HG02610 (cell line): ENCODE data around the gene TNFRSF8.

Experiments used
- ATAC-seq: cut with Tn5 transposase; IDR thresholded peaks from one replicate; pipeline ENCODE4 v1.9.1; 2021; ENCODE audit warnings: mild to moderate bottlenecking, moderate library complexity; ENCODE audit not compliant: unreplicated experiment

Gene TNFRSF8

DNA sequence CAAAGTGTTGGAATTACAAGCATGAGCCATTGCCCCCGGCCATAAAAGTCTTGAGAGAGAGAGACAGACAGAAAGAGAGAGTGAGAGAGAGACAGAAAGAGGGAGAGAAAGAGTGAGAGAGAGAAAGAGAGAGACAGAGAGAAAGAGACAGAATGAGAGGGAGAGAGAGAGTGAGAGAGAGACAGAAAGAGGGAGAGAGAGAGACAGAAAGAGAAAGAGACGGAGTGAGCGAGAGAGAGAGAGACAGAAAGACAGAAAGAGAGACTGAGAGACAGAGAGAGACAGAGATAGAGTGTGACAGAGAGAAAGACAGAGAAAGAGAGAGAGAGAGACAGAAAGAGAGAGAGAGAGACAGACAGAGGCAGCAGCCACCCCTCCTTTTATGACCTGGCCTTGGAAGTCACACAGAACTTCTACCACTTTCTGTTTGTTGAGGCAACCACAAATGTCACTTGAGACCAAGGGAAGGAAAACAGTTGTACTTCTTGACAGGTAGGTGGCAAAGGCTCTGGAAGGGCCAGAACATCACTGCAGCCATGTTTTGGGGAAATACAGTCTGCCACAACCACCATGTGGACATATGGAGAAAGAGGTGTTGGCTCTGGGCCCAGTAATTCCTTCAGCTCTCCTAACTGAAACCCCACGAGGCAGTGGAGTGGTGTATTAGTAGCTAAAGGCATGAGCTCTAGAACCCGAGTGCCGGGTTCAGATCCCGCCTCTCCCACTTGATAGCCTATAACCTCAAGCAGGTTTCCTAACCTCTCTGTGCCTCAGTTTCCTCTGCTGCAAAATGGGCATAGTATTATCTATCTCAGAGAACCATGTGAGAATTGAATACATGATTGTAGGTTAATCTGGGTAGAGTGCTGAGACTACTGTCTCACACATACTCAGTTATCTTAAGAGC is 50.6 kb downstream of the TNFRSF8 start:
- no peak for ATAC-seq

GRCh38 chr1:12114340-12114683 is 51.2 kb downstream of the TNFRSF8 start:
- ATAC-seq, result no peak

- no peak for ATAC-seq
These were observed 51.8 kb downstream of the TNFRSF8 start for GRCh38 chr1:12114916-12115315.

- no peak for ATAC-seq
These were observed 58.3 kb downstream of the TNFRSF8 start for GRCh38 chr1:12121212-12122003.

- no peak for ATAC-seq
These were observed 60.1 kb downstream of the TNFRSF8 start for GRCh38 chr1:12123172-12123571.

DNA sequence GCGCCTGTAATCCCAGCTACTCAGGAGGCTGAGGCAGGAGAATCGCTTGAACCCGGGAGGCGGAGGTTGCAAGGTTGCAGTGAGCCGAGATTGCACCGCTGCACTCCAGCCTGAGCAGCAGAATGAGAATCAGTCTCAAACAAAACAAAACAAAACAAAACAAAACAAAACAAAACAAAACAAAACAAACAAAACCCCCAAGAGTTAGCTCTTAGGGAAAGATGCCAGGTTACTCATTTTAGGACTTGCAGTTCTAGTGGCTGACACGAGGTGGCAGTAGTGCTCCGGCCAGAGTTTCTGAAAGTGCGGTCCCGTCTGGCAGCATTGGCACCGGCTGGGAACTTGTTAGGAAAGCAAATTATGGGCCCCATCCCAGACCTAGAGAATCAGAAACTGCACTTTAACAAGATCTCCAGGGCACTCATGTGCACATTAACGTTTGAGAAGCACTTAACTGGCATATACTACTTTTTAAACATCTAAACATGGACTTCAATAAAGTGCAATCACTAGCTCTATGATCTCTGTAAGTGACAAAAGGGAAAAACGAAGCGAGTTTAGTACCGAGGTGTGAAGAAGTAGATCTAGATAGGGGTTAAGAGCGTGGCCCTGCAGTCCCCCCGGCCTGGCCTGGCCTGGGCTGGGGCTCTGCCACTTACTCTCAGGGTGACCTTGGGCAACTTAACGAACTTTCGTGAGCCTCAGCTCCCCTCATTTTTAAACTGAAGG is 61.8 kb downstream of the TNFRSF8 start:
- ATAC-seq, result no peak

DNA sequence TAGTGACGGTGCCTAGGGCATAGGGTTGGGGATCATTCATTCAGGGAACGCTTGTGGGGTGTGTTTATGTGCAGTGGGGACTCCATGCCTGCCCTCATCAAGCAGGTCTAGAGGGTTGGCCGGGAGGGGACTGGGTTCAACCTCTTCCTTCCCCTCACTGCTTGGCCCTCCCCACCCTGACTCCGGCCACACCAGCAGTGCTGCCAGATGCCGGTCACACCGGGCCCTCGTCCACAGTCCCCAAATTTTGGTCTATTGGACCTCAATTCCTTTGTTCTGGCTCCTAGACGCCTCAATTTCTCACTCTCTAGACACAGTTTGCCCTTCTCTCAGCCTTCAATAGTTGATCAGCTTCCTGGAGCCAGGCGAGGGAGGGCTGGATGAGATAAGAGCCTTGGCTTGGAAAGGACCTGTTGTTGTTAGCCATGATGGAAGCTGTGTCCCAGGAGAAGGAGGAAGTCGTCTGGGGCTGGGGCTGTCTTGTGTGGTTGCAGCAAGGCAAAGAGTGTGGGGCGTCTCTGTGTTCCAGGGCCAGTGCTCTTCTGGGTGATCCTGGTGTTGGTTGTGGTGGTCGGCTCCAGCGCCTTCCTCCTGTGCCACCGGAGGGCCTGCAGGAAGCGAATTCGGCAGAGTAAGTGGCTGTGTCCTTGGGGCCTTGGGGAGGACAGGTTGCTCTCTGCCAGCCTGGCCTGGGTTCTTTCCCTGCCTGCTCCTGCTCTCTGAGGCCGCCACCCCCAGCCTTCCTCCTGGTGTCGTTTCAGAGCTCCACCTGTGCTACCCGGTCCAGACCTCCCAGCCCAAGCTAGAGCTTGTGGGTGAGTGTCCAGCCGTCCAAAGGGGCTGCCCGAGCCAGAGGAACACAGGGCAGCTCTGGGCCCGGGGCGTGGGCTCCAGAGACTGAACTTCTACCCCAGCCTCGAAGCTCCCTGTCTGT is 62.6 kb downstream of the TNFRSF8 start:
- no peak for ATAC-seq

DNA sequence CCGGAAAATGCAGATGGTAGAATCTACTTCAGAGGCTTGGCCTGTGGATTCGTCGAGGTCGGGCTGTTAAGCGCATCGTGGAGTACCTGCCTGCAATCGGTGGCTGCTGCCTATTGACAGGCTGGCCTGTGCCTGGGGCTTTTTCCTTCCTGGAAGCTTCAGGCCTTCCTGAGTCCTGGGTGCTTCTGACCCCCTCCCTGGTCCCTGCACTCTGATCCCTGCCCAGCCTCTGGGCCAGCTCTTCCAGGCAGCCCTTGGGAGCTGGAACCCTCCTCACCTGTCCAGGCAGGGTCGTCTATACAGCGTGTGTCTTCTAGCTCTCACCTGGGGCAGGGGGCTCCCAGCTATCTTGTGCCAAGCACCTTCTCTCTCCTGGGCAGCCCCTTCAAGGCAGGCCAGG is 63.7 kb downstream of the TNFRSF8 start:
- no peak for ATAC-seq

DNA sequence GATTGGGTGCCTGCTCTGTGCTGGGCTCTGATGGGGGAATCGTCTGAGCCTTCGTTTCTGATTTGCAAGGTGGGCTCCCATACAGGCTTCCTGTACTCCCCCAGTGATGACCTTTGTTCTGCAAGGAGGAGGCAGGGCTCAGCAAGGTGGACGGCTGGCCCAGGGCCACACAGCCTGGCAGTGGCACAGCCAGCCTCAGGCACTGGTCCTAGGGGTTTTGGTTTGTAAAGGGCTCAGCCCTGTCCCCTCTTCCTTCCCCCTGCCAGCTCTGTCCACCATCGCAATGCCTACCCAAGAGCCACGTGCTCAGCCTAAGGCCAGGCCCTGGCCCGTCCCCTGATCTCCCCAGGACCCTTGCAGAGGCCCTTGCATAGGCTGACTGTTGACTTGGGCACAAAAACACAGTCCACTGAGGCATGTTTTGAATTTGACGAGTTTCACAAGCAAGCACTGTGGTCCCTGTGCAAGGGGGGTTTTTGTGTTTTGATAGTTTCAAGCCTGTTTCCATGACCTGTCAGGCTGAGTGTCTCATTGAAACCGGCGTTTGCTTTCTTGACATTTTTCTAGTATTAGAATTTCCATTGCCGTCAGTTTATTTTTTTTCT is 64.2 kb downstream of the TNFRSF8 start:
- no peak for ATAC-seq

GRCh38 chr1:12128120-12128519 is 65.0 kb downstream of the TNFRSF8 start:
- ATAC-seq, result no peak

DNA sequence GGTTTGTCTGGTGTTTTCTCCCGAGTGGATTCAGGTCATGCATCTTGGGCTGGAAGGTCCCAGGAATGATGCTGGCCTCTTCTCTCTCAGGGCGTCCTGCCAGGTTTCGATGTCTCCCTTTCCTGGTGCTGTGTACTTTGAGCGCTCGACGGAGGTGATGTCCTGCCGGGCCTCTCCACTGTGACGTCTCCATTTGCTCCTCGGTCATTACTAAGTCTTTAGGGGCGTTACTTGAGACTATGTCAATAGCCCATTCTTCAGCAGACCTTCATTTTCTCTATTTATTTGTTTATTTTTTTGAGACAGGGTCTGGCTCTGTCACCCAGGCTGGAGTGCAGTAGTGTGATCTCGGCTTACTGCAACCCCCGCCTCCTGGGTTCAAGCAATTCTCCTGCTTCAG is 66.5 kb downstream of the TNFRSF8 start:
- no peak for ATAC-seq

DNA sequence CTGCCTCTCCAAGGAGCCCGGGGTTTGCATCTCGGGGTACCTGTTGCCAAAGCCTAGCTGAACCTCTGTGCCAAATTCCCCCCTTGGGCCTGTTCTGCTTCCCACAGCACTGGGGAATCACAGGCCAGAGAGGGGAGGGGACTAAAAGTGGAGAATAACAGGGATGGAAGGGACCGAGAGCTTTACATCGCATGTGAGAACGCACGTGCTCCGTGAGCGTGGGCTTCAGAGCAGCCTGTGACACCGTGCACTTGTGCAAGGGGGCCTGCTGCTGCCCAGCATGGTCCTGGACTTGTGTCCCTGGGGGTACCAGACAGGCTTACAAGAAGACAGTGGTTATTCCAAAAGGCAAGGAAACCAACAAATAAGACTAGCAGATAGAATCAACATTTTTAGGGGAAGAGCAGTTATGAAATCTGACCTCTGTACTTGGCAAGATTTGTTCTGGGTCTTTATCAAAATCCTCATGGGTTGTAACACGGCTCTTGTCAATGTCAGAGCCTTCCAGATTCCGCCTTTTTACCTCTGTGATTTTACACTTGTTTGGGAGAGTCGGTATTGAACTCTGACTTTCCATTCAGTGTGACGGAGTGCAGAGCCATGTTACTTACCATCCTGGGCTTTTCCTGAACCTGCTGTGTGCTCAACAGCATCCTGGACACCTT is 67.5 kb downstream of the TNFRSF8 start:
- no peak for ATAC-seq

- no peak for ATAC-seq
These were observed 69.0 kb downstream of the TNFRSF8 start for GRCh38 chr1:12132078-12132477.

DNA sequence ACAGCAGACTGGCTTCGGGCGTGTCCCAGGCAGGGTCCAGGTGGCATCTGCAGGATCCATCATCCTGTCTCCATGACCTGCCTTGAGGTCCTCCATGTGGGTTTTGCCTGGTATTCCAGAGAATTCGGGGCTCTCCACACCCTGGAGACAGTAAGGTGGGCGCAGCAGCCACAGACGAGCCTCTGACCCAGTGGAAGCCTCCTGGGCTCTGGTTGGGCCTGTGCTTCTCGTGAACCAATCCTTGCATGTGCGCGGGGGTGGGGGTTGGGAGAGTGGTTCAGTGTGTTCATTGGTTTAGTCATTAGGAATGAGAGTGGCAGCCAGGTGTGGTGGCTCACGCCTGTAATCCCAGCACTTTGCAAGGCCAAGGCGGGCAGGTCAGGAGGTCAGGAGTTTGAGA is 71.6 kb downstream of the TNFRSF8 start:
- no peak for ATAC-seq

GRCh38 chr1:12135612-12136011 is 72.5 kb downstream of the TNFRSF8 start:
- no peak for ATAC-seq

DNA sequence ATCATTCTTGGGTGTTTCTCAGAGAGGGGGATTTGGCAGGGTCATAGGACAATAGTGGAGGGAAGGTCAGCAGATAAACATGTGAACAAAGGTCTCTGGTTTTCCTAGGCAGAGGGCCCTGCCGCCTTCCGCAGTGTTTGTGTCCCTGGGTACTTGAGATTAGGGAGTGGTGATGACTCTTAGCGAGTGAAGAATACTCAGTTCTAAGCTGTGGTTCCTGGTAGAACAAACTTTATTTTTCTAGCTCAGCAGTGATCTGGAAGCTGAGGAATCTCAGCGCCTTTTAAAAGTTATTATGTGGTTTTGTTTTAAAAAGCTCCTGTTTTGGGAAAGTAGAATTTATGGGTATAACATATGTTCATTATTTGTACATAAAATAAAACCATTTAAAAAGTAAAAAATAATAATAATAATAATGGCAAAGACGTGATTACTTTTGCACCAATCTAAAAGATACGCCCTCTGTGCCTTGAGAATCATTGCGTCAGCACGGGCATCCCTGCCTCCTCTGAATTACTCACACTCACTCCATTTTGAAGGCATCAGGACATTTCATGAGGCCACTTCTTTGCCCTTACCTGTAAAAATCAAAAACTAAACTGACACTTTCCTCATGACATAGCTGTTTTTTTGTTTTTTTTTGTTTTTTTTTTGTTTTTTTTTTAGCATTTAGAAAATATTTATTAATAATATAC is 74.0 kb downstream of the TNFRSF8 start:
- no peak for ATAC-seq

GRCh38 chr1:12138196-12139168 is 75.4 kb downstream of the TNFRSF8 start:
- ATAC-seq, result no peak

DNA sequence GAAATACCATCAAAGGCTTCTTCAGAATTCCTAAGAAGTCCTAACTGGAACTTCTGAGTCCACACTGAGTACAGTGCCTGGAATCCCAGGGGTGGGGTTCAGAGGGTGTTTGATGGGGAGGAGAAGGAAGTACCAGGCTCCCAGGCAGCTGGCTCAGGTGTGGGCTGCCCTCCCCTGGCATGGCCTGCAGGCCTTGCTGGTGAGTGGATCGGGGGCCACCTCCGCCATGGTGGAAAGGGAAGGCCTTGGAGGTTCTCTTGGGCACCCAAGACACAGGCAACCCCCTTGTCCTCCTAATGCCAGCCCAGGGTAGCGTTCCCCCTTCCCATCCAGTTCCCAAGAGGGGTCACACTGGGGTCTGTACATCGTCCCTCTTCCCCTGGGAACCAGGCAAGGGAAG is 76.9 kb downstream of the TNFRSF8 start:
- no peak for ATAC-seq
